Epithelial cell of alveolus of lung (primary cell): ENCODE measurements around the gene CDCA4. TPM values are rescaled to one million over a fixed set of nuclear protein-coding genes. Genes with fewer than 3 reads are reported as not detected.

Source experiments
- total RNA-seq: library from RNA; depleted of rRNA; stranded (reverse); fragments of >200 nt; gene quantifications from 2 replicates; pipeline ENCODE4 v1.2.1, GENCODE V29; 2015

CDCA4 gene
- 20.1 and 33.4 TPM in 2 replicates for total RNA-seq

GRCh38 chr14:105020815-105021655 is at the start of gene CDCA4:
TSS of gene CDCA4 (minus strand) at chr14:105021083. CDS start at chr14:105011929, 9,154 bp downstream.

GRCh38 chr14:105065280-105066228 is 44.7 kb upstream of the CDCA4 start, which contains the start of gene GPR132:
TSS of gene GPR132 (minus strand) at chr14:105065430. CDS start at chr14:105055420, 10,010 bp downstream.

GRCh38 chr14:104985675-104986486 is 35.0 kb downstream of the CDCA4 start, which contains the start of gene CLBA1:
TSS of gene CLBA1 (plus strand) at chr14:104985788. CDS start at chr14:104986432, 644 bp downstream.

GRCh38 chr14:104977681-104978653 is 42.9 kb downstream of the CDCA4 start, which contains the start of gene AHNAK2:
TSS of gene AHNAK2 (minus strand) at chr14:104978374. CDS start at chr14:104978237, 137 bp downstream.

Other genes starting within 250 kb of the CDCA4 start
- gene AKT1, start 225.3 kb downstream of the CDCA4 start, total RNA-seq = 126 and 130 TPM in 2 replicates
- gene ZBTB42, start 220.0 kb downstream of the CDCA4 start, total RNA-seq = 1.5 and 3.6 TPM in 2 replicates
- 12.9 and 14.6 TPM in 2 replicates for gene CEP170B, start 155.8 kb downstream of the CDCA4 start, total RNA-seq
- gene PLD4, start 96.2 kb downstream of the CDCA4 start, total RNA-seq = not detected in 2 replicates
- gene AHNAK2, start 42.7 kb downstream of the CDCA4 start, total RNA-seq = 7.6 and 22.5 TPM in 2 replicates
- gene CLBA1, start 35.3 kb downstream of the CDCA4 start, total RNA-seq = 8.3 and 8.9 TPM in 2 replicates
- 0.13 and 0.16 TPM in 2 replicates for gene GPR132, start 44.3 kb upstream of the CDCA4 start, total RNA-seq
- 0.48 and 0.78 TPM in 2 replicates for gene JAG2, start 147.7 kb upstream of the CDCA4 start, total RNA-seq
- gene NUDT14, start 160.2 kb upstream of the CDCA4 start, total RNA-seq = 3.7 and 7.5 TPM in 2 replicates
- 24.1 and 63.5 TPM in 2 replicates for gene BTBD6, start 227.4 kb upstream of the CDCA4 start, total RNA-seq